GM19324 (cell line): ENCODE results near the gene CASZ1.

Experiments
- ATAC-seq: cut with Tn5 transposase; IDR thresholded peaks from one replicate; pipeline ENCODE4 v1.9.1; 2021; ENCODE audit warnings: mild to moderate bottlenecking, moderate library complexity; ENCODE audit not compliant: unreplicated experiment, low FRiP score

Gene CASZ1

DNA sequence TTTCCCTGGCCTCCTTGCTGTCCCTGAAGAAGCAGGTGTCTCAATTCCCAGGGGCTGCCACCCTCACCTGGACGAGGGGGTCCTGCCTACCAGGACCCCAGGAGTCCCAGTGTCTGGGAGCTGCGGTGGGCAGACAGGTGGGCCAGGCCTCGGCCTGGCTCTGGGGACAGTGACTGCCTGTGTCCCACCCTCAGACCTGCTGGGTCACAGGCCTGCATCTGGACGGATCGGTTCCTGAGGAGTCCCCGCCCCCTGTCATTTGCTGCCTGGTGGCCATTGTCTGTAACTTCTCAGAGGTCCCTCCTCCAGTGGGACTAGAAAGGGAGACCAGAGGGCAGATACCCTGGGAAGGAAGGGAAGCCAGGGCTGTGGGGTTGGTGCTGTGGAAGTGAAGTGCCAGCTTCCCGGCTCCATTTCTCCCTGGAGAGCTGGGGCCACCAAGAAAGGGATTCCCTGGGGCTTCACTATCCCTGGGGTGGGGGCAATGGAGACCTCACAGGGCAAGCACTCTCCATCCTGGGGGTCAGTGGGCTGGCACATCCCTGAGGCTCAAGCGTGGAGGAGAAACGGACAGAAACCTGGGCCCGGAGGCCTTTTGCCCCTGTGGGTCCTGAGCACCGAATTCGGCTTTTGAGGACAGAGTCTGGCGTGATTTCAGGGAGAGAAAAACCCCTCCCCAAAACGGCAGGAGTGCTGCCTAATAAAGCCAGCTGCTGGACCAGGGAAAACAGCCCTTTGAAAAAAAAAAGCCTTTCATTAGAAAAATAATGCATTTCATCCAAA, 164.4 kb downstream of the CASZ1 start:
- ATAC-seq, result no peak

DNA sequence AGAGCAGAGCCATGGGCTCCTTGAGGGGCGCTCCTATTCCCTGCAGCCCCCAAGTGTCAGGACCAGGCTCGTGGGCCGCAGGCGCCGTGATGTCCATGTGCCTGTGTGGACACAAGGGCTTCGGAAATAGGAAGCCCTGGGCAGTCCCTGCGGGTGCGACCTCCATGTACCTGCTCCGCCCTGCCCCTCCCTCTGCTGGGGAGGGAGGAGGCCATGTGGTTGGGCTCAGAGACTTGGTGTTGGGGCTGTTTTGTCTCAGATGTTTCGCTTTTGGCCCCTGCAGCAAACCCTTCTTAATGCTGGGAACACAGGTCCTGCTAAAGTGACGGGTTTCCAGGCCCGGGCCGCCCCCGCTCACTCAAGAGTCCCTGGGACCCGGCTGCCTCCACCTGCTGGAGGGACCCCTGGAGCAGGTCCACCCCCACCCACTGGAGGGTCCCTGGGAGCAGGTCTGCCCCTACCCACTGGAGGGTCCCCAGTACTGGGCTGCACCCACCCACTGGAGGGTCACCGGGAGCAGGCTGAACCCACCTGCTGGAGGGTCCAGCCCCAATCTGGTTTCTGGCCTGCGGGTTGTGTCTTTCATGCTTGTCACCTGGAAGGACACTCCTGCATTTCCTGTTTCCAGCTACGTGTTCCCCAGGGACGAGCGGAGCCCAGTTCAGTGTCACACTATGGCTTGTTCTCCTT, 165.2 kb downstream of the CASZ1 start:
- ATAC-seq, result no peak

DNA sequence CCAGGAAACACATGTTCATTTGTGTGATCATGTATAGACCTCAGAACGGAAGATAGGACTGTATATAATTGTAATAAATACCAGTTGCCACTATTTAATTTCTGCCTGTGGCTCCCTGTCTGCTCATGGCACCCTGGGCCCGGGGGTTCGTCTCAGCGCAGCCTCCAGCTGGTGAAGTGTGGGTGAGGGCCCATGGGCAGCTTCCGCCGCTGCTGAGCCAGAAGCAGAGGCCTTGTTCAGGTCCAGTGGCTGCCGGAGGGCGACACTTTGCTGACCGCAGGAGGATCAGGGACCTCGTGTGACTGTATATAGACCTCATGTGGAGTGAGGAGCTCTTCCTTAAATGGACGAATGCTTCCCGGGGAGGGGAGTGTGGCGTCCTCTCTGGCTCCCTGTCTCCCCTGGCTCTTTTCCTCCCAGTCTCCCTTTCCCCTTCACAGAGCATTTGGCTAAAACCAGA, 165.8 kb downstream of the CASZ1 start:
- ATAC-seq, result no peak

DNA sequence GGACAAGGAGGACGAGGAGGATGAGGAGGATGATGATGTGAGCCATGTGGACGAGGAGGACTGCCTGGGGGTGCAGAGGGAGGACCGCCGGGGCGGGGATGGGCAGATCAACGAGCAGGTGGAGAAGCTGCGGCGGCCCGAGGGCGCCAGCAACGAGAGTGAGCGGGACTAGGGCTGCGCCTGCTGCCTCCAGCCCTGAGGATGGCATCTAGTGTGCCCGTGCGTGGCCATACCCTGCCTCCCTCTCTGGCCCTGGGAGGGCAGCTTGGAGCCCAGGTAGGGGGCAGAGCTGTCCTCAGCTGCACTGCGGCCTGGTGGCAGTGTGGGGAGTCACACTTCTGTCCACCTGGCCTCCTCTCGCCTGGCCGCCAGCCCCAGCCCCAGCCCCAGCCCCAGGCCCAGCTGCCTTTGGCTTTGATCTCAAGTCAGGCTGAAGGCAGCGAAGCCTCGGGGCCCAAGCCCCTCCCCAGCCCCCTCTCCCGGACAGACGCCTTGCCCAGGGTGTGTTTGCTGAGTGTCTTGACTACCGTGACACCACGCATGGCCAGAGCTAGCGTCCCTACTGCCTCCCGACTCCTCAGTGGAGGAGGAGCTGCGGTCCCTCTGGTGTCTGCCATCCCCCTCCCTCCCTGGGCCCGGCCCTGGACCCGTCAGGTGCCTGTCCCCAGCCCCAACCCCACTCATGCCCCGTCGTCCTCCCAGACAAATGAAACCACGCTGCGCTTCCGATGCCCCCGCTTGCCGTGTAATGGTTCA, 166.5 kb downstream of the CASZ1 start:
- ATAC-seq, result no peak

DNA sequence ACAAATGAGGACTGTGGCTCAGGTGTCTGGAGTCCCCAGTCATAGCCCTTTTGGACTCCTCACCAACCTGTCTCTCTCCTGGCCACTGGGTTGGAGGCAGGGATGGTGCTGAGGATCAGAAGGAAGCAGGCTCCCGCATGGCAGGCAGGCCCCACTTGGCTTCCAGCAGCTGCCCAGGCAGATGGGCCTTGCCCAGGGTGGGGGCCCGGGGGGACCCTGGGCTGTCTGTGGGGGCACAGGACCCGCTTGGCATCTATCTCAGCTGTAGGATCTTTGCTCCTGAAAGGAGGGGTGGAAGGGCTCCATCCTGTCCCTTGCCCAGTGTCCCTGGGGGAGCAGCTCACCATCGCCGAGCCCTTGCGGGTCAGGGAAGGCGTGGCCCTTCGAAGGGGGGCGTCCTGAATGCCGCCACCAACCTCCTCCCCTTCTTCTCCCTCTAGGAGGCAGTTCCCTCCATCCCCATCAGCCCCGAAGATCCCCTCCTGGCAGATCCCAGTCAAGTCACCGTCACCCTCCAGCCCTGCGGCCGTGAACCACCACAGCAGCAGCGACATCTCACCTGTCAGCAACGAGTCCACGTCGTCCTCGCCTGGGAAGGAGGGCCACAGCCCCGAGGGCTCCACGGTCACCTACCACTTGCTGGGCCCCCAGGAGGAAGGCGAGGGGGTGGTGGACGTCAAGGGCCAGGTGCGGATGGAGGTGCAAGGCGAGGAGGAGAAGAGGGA, 167.2 kb downstream of the CASZ1 start:
- ATAC-seq, result no peak

DNA sequence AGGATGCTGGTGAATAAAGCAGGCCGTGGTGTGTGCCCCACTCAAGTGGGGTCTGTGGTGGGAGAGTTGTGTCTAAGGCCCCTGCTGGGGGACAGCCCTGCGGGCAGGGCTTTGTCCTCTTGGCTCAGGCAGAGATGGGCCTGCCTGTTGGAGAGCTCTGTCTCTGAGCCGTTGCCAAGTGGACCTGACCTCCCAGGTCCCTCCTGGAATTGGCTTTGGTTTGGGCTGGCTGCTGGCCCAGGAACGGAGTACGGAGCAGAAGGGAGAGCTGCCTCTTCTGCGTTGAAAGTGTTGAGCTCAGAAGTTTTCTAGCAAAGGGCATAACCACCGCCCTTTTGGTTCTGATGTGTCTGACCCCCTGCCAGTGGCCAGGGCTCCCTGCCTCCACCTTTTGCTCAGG, 167.8 kb downstream of the CASZ1 start:
- no peak for ATAC-seq

DNA sequence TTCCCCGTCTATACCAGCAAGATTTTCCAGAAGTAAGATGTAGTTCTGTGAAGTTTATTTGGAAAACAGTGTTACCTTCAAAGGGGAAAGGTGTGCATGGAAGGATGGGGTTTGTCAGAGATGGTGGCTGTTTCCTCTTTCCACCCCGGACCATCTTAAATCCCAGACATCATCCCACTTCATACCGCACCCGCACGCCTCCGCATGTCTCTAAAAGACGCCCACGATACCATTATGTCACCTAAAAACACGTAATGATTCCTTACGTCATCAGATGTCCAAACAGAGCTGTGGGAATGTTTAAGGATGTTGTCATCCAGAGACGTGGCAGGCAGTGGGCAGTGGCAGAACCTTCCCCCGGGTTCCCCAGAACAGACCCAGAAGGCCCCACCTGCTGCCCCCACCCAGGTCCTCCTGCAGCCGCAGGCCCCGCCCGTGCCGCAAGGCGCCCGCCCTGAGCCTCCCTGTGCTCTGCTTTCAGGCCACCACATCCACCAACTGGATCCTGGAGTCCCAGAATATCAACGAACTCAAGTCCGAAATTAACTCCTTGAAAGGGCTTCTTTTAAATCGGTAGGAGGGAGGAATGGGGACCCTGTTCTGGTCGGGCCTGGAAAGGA, 169.5 kb downstream of the CASZ1 start:
- no peak for ATAC-seq

DNA sequence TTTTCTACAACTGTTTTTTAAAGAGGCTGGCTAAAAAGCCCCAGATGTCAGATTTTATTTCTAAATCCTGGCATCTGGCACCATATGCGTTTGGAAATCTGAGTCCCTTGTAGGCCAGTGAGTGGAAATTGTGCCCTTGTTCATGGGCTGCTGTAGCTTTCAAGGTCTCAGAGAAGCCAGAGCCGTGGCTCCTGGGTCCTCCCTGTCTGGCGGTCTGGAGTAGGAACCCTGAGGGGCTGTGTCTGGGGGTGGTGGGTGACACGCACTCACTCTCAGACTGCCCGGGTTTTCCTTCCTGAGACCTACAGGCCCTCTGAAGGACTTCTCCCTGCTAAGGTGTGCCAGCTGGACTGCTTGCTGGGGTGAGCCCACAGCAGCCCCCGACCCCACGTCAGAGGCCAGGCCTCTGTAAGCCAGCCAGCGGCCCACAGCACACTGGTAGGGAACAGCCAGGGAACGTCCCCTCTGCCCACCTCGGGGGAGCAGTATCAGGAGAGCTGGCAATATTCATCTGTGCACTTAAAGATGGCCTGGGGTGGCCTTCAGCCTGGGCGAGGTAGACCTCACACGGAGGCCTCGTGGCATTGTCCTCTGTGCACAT, 170.2 kb downstream of the CASZ1 start:
- ATAC-seq, result no peak

DNA sequence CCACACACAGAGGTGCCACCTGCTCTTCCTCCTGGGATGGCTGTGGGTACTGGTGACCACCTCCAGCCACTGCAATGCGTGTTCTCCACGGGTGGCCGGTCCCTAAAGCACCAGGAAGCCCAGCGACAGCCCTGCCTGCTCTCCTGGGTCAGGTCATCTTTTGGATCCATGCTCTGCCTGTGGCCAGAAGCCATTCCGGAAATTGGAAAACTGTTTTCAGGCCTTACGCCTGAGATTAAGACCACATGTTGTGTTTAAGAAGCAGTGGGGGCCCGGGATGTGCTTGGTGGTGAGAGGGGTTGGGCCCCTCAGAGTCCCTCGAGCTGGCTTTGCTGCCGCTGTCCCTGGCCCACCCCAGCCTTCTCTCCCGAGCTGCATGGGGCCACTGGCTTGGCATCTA, 170.9 kb downstream of the CASZ1 start:
- ATAC-seq, result no peak

DNA sequence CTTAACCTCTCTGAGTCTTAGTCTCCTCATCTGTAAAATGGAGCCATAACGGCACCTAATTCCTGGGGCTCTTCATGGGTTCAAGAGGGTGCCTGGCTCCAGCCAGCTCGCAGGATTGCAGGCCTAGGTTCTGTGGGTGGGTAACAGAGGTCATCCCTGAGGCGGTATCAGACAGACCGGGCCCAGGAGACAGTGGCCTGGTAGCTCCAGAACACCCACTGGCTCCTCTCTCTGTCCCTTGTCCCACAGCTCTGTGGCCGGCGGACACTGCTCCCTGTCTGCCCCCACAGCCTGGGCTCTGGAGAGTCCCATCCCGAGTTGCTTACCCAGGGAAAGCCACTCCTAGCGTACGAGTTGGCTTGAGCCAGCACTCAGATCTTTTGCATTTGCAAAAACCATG, 171.4 kb downstream of the CASZ1 start:
- ATAC-seq, result no peak

DNA sequence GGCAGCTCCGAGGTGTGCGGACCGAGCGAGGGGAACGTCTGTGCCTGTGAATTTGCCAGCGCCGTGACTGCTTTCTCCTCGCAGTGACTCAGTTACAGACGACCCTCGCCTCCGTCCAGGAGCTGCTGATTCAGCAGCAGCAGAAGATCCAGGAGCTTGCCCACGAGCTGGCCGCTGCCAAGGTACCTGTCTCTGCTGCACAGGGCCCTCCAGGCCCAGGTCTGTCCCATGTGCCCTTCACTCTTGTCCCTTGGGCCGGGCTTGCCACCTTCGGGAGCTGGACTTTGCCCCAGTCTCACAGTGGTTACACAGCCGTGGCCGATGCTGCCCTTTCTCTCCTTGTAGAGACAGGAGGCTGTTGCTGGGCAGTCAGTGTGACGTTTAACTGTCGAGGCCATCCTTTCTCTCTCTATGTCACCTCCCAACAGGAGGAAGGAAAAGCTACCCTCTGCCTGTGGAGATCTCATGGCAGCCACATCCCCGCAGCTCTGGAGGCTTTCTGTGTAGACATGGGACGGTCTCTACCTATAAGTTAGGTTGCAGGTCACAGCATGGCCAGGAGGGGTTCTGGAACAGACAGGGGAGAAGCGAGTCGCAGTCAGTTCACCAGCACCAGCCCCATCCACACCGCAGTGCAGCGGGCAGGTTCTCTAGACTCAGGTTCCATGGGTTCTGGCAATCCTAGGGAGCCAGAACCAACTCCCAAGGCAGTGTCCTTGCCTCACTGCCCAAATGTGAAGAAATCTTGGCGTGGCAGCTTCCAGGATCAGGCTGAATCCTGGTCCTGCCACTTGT, 172.0 kb downstream of the CASZ1 start:
- no peak for ATAC-seq

DNA sequence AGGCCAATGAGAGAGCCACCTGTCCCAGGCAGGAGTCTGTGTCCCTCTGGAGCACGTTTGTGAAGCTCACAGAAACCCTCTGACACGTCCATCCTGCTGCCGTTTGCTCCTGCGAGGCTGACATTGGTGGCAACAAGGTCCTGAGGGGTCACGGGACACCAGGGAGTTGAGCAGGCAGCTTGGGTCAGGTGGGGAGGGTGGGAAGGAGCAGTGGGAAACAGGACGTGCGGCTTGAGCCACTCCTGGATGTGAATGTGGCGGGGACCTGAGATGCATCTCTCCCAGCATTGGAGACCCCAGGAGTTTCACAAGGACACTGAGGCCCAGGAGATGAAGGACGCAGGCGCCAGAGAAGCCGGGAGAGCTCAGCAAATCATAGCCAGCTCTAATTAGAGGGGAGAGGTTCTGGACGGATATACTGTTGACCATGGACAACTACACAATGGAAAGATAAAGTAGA, 172.7 kb downstream of the CASZ1 start:
- no peak for ATAC-seq

DNA sequence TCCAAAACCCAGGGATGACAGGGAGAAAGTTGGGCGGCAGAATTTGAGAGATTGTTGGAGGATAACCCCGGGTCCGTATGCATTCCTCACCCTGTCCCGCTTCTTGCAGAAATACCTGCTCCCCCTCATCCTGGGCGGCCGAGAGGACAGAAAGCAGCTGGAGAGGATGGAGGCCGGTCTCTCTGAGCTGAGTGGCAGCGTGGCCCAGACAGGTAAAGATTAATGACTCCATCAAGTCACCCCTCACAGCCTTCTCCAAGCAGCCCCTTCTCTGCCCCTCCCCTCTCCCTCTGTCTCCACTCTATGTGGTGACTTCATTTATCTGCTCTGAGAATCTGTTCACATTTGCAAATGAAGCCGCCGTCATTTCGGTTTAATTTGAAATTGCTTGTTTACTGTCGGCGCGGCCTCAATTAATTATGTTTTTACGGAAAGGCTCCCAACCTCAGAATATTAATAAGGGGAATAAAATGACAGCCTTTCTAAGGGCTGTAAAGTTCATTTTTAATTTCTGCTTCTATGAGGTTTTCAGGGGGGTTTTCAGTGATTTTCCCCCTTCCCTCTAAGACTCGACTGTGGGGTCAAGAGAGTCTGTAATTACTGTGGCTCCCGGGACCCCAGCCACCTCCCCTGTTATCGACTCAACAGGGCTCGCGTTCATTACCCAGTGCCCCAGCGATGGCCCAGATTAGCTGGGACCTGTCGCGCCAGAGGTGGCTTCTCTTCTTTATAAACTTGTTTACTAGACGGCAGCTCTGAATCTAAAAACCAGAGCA, 173.3 kb downstream of the CASZ1 start:
- ATAC-seq, result no peak

DNA sequence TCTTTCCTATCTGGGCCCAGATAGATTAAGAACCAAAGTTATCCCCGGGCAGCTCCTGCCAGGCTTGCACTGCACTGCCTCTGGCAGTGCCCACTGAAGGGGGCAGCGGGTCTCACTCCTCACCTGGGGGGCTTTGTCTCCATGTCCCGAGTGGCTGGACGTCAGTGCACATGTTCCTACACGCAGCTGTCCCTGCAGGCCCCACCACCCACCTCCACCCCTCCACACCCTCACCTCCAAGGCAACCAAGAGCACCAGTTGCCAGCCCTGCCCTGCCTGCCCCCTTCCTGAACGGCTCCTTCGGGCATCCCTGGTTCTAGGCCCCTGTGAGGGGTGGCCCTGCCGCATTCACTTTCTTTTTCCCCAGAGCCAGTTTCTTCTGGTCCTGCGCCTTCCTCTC, 174.5 kb downstream of the CASZ1 start:
- no peak for ATAC-seq

DNA sequence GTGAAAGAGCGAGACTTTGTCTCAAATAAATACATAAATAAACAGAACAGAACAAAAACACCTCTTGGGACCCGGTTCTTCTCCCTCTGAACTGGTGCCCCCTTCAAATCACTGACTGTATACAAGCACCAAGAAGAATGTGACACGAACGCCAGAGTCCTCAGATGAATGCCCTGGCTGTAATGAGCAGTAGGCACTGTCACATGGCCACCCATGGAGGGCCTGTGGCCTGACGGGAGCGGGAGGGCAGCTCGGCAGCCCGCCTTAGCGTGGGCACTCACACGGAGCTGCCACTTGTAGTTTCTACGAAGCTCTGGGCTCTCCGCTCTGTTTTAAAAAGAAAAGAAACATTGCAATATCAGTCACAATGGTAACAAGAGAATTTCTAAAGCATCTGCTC, 175.7 kb downstream of the CASZ1 start:
- ATAC-seq, result no peak

DNA sequence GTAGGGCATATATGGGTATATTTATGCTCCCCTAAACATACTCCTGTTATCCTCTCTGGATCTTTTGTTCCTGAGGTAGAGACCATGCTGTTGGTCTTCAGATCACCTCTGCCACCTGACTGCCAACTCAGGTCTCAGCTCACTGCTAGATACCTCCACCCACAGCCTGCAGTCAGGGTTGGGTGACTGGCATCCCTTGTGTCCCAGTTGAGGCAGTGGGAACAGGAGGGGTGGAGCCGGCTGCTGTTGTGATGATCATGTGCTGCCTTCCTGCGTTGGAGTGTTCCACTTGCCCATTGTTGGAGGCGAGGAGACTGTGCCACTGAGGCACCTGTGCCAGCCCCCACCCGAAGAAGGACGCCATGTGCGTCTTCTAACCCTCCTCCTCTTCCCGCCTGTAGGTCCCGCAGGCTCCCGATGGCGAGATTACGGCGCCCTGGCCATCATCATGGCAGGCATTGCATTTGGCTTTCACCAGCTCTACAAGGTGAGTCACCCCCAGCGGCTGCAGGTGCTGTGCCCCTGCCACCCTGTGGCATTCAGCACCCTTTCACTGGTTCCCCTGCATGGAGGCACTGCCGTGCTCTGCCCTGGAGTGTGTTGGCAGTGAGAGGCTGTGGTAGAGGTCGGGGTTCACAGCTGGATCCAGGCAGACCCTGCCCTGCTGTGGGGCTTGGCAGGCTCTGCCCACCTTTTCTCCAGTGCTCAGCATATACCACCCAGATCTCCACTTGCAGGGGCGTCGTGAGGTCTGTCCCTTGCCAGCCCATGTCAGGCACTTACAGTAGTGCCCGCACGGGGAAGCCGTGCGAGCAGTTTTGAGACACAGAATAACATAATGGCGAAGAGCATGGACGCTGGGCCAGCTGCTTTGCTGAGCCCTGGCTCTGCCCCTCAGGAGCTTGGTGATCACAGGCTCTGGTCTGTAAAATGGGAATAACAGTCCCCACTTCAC, 178.2 kb downstream of the CASZ1 start:
- ATAC-seq, result no peak

DNA sequence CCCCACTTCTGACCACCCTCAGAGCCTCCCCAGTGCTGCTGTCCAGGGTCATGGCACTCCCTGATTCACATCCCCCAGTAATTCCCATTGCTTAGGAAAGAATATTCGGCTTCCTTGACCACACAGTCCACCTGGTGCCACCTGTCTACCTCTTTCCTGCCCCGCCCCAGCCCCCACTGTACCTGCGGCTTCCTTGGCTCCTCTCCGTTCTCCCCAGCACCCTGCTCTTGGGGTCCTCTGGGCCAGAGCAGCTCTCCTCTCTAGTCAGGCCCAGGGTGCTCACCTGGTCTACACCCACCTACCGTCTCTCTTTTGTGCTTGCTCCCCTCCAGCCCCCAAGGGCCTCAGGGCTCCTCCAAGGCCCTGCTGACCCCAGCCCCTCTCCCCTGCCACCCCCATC, 179.1 kb downstream of the CASZ1 start:
- no peak for ATAC-seq
